ENCODE data around the gene ARHGAP28.
"Not testable (repeated sequence)": the region's sequence is repeated elsewhere in the genome, so short reads cannot be mapped to it uniquely, and the experiment has no call there.

The ARHGAP28 gene

DNA sequence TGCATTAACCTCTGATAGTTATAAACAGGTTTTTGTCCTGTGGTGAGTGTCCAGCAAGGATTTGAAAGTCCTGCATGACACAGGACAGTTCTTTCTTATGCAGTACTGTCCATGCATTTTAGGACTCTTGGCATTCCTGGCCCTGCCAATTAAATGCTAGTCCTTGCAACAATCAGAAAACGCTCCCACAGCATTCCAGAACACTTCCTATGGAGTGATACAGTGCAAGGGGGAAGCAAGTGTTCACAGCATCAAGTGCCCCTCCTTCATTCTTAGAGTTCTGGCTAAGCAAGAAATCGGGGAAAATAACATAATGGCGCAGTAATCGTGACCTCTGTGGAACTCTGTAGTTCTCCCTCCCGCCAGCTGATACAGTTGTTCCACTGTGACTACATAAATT is 62.9 kb downstream of the ARHGAP28 start:
- Histone ChIP-seq H3K27ac (ENCODE audit: low read length) (no peak overlapping the region), H3K27me3 (ENCODE audit: control insufficient read depth in 1 of 2, insufficient read depth in 2 of 2, low read length in 2 of 2) (no peaks in the 10 kb centered on the region), H3K9ac (ENCODE audit: low read length in 2 of 2) (no peak overlapping the region), H3K4me3 (ENCODE audit: low read length in 2 of 2) (no peak overlapping the region), H3K9me3 (ENCODE audit: control insufficient read depth in 2 of 2, low read length in 2 of 2) (no peaks in the 10 kb centered on the region), H3K36me3 (ENCODE audit: control insufficient read depth in 2 of 2, insufficient read depth in 2 of 2, low read length in 2 of 2) (no peaks in the 10 kb centered on the region), H3K4me1 (ENCODE audit: control insufficient read depth, insufficient read depth, low read length) (peaks cover 2% of the 10 kb centered on the region)

DNA sequence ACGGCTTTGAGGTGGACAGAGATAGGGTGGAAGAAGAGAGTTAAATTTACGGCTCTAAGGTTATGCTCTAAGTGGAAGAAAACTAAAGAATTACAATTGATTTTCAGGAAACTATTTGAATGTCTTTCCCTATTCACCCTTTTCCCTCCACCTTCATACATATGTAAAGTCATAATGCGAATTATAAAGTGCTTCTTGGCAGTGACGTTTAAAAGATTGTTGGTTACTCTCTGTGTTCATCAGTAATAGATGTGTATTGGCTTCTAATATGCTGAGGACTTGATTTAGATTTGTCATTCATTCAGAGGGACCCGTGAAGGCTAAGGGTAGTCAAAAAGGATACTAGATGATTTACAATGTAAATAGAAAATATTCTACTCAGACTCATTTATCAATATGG is 63.9 kb downstream of the ARHGAP28 start:
- peaks cover 2% of the 10 kb centered on the region for H3K4me1 ChIP-seq (ENCODE audit: control insufficient read depth, insufficient read depth, low read length)
- no peaks in the 10 kb centered on the region for H3K36me3 ChIP-seq (ENCODE audit: control insufficient read depth in 2 of 2, insufficient read depth in 2 of 2, low read length in 2 of 2)
- H3K27me3 ChIP-seq (ENCODE audit: control insufficient read depth in 1 of 2, insufficient read depth in 2 of 2, low read length in 2 of 2), result no peaks in the 10 kb centered on the region
- H3K27ac ChIP-seq (ENCODE audit: low read length), result no peak overlapping the region
- no peak overlapping the region for H3K9ac ChIP-seq (ENCODE audit: low read length in 2 of 2)
- H3K4me3 ChIP-seq (ENCODE audit: low read length in 2 of 2), result no peak overlapping the region
- H3K9me3 ChIP-seq (ENCODE audit: control insufficient read depth in 2 of 2, low read length in 2 of 2), result no peaks in the 10 kb centered on the region

GRCh38 chr18:6793986-6794385 is 64.5 kb downstream of the ARHGAP28 start:
- Histone ChIP-seq H3K4me3 (ENCODE audit: low read length in 2 of 2) (no peak overlapping the region), H3K4me1 (ENCODE audit: control insufficient read depth, insufficient read depth, low read length) (peaks cover 2% of the 10 kb centered on the region), H3K36me3 (ENCODE audit: control insufficient read depth in 2 of 2, insufficient read depth in 2 of 2, low read length in 2 of 2) (no peaks in the 10 kb centered on the region), H3K9me3 (ENCODE audit: control insufficient read depth in 2 of 2, low read length in 2 of 2) (no peaks in the 10 kb centered on the region), H3K27me3 (ENCODE audit: control insufficient read depth in 1 of 2, insufficient read depth in 2 of 2, low read length in 2 of 2) (no peaks in the 10 kb centered on the region), H3K27ac (ENCODE audit: low read length) (no peak overlapping the region), H3K9ac (ENCODE audit: low read length in 2 of 2) (no peak overlapping the region)

- no peaks in the 10 kb centered on the region for H3K27me3 ChIP-seq (ENCODE audit: control insufficient read depth in 1 of 2, insufficient read depth in 2 of 2, low read length in 2 of 2)
- H3K36me3 ChIP-seq (ENCODE audit: control insufficient read depth in 2 of 2, insufficient read depth in 2 of 2, low read length in 2 of 2), result no peaks in the 10 kb centered on the region
- no peaks in the 10 kb centered on the region for H3K9me3 ChIP-seq (ENCODE audit: control insufficient read depth in 2 of 2, low read length in 2 of 2)
- peaks cover 2% of the 10 kb centered on the region for H3K4me1 ChIP-seq (ENCODE audit: control insufficient read depth, insufficient read depth, low read length)
- H3K9ac ChIP-seq (ENCODE audit: low read length in 2 of 2), result peak overlapping the region in 1 of 2 donors; percentile 3
- no peak overlapping the region for H3K4me3 ChIP-seq (ENCODE audit: low read length in 2 of 2)
- no peak overlapping the region for H3K27ac ChIP-seq (ENCODE audit: low read length)
Observed at GRCh38 chr18:6795307-6795706, 65.8 kb downstream of the ARHGAP28 start.

- no peak overlapping the region for H3K27ac ChIP-seq (ENCODE audit: low read length)
- peaks cover 2% of the 10 kb centered on the region for H3K4me1 ChIP-seq (ENCODE audit: control insufficient read depth, insufficient read depth, low read length)
- no peak overlapping the region for H3K4me3 ChIP-seq (ENCODE audit: low read length in 2 of 2)
- H3K36me3 ChIP-seq (ENCODE audit: control insufficient read depth in 2 of 2, insufficient read depth in 2 of 2, low read length in 2 of 2), result no peaks in the 10 kb centered on the region
- no peaks in the 10 kb centered on the region for H3K9me3 ChIP-seq (ENCODE audit: control insufficient read depth in 2 of 2, low read length in 2 of 2)
- H3K9ac ChIP-seq (ENCODE audit: low read length in 2 of 2), result no peak overlapping the region
- no peaks in the 10 kb centered on the region for H3K27me3 ChIP-seq (ENCODE audit: control insufficient read depth in 1 of 2, insufficient read depth in 2 of 2, low read length in 2 of 2)
Observed at GRCh38 chr18:6796511-6796910, 67.0 kb downstream of the ARHGAP28 start.

DNA sequence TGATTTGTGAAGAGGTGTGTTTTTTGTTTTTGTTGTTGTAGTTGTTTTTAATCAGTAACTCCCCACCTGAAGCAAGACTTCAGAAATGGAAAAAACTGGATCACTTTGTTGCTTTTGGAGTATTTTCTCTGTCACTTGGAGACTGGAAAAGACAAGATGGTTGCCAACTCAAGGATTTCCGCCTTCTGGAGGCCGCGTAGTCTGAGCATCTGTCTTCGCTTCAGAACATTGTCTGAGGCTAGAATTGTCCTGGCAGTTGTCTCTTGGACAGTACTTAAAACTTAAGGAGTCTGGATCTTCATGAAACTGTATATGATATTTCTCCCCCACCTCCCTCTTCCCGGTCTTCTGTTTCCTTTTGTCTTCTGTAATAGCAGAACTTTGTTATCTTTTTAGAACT is 67.7 kb downstream of the ARHGAP28 start:
- no peaks in the 10 kb centered on the region for H3K9me3 ChIP-seq (ENCODE audit: control insufficient read depth in 2 of 2, low read length in 2 of 2)
- H3K4me1 ChIP-seq (ENCODE audit: control insufficient read depth, insufficient read depth, low read length), result peaks cover 2% of the 10 kb centered on the region
- no peaks in the 10 kb centered on the region for H3K36me3 ChIP-seq (ENCODE audit: control insufficient read depth in 2 of 2, insufficient read depth in 2 of 2, low read length in 2 of 2)
- no peak overlapping the region for H3K4me3 ChIP-seq (ENCODE audit: low read length in 2 of 2)
- no peaks in the 10 kb centered on the region for H3K27me3 ChIP-seq (ENCODE audit: control insufficient read depth in 1 of 2, insufficient read depth in 2 of 2, low read length in 2 of 2)
- no peak overlapping the region for H3K27ac ChIP-seq (ENCODE audit: low read length)
- H3K9ac ChIP-seq (ENCODE audit: low read length in 2 of 2), result no peak overlapping the region

DNA sequence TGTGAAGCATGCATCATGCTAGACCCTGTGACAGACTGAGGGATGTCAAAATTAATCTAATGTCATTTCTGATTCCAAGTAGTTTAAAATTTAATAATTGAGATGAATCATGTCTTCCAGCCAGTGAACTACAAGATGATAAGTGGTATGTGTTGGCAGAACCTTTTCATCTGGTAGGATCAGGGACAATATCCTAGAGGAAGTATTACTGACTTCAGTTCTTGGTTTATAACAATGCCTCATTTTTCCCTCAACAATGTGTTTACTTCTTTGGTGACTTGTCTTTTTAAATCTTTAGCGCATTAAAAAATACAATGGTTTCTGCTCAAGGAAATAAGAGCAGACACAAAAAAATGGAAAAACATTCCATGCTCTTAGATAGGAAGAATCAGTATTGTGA is 69.4 kb downstream of the ARHGAP28 start:
- H3K27me3 ChIP-seq (ENCODE audit: control insufficient read depth in 1 of 2, insufficient read depth in 2 of 2, low read length in 2 of 2), result no peaks in the 10 kb centered on the region

GRCh38 chr18:6800309-6800708 is 70.8 kb downstream of the ARHGAP28 start:
- not testable (repeated sequence) for H3K36me3 ChIP-seq (ENCODE audit: control insufficient read depth in 2 of 2, insufficient read depth in 2 of 2, low read length in 2 of 2); H3K9me3 ChIP-seq (ENCODE audit: control insufficient read depth in 2 of 2, low read length in 2 of 2); H3K4me1 ChIP-seq (ENCODE audit: control insufficient read depth, insufficient read depth, low read length); H3K27ac ChIP-seq (ENCODE audit: low read length); H3K9ac ChIP-seq (ENCODE audit: low read length in 2 of 2); H3K4me3 ChIP-seq (ENCODE audit: low read length in 2 of 2); H3K27me3 ChIP-seq (ENCODE audit: control insufficient read depth in 1 of 2, insufficient read depth in 2 of 2, low read length in 2 of 2)

More for the DNA sequence above, 69.4 kb downstream of the ARHGAP28 start:
- peaks cover 0 to 3% of the 10 kb centered on the region in 2 donors for H3K9me3 ChIP-seq (ENCODE audit: control insufficient read depth in 2 of 2, low read length in 2 of 2)
- no peak overlapping the region for H3K4me3 ChIP-seq (ENCODE audit: low read length in 2 of 2)
- H3K4me1 ChIP-seq (ENCODE audit: control insufficient read depth, insufficient read depth, low read length), result peaks cover 2% of the 10 kb centered on the region
- no peak overlapping the region for H3K27ac ChIP-seq (ENCODE audit: low read length)
- no peaks in the 10 kb centered on the region for H3K36me3 ChIP-seq (ENCODE audit: control insufficient read depth in 2 of 2, insufficient read depth in 2 of 2, low read length in 2 of 2)
- H3K9ac ChIP-seq (ENCODE audit: low read length in 2 of 2), result no peak overlapping the region

DNA sequence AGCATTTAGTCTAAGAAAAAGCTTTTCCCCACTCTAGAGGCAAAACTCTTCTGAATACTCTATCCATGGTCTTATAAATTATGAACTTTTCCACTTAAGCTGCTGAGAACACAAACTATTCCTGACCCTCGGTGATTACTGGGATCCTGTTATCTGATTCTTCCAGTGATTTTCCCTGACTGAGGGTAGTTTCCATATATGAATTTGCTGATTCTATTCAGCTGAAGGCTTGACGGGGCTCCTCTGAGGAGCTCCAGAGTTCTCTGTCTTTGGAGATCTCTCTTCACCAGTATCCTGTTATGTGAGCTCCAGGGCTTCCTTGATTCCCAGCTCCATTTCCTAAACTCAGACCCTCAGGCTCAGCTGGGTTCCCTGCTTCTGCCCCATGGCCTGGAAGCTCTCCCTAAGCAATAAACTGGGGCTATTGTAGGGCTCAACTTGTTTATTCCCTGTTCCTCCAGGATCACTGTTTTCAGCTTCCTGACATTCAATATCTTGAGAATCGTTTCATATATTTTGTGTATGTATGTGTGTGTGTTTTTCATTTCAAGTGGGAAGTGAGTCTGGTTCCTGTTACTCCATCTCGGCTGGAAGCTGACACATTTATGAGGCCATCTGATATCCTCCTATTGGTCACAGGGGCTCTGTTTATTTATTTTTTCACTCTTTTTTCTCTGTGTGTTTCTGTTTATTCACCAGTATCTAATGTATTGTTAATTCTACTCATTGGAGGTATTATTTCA is 78.2 kb downstream of the ARHGAP28 start:
- H3K27me3 ChIP-seq (ENCODE audit: control insufficient read depth in 1 of 2, insufficient read depth in 2 of 2, low read length in 2 of 2), result no peaks in the 10 kb centered on the region
- no peak overlapping the region for H3K4me3 ChIP-seq (ENCODE audit: low read length in 2 of 2)
- no peak overlapping the region for H3K9ac ChIP-seq (ENCODE audit: low read length in 2 of 2)
- peaks cover 0 to 3% of the 10 kb centered on the region in 2 donors for H3K9me3 ChIP-seq (ENCODE audit: control insufficient read depth in 2 of 2, low read length in 2 of 2)
- H3K36me3 ChIP-seq (ENCODE audit: control insufficient read depth in 2 of 2, insufficient read depth in 2 of 2, low read length in 2 of 2), result no peaks in the 10 kb centered on the region
- H3K4me1 ChIP-seq (ENCODE audit: control insufficient read depth, insufficient read depth, low read length), result no peaks in the 10 kb centered on the region
- no peak overlapping the region for H3K27ac ChIP-seq (ENCODE audit: low read length)

- Histone ChIP-seq H3K27ac (ENCODE audit: low read length) (no peak overlapping the region), H3K4me1 (ENCODE audit: control insufficient read depth, insufficient read depth, low read length) (no peaks in the 10 kb centered on the region), H3K27me3 (ENCODE audit: control insufficient read depth in 1 of 2, insufficient read depth in 2 of 2, low read length in 2 of 2) (no peaks in the 10 kb centered on the region), H3K9ac (ENCODE audit: low read length in 2 of 2) (no peak overlapping the region), H3K9me3 (ENCODE audit: control insufficient read depth in 2 of 2, low read length in 2 of 2) (peaks cover 0 to 3% of the 10 kb centered on the region in 2 donors), H3K4me3 (ENCODE audit: low read length in 2 of 2) (no peak overlapping the region), H3K36me3 (ENCODE audit: control insufficient read depth in 2 of 2, insufficient read depth in 2 of 2, low read length in 2 of 2) (no peaks in the 10 kb centered on the region)
Observed at GRCh38 chr18:6810191-6810590, 80.7 kb downstream of the ARHGAP28 start.

GRCh38 chr18:6811816-6812215 is 82.3 kb downstream of the ARHGAP28 start:
- H3K27me3 ChIP-seq (ENCODE audit: control insufficient read depth in 1 of 2, insufficient read depth in 2 of 2, low read length in 2 of 2), result no peaks in the 10 kb centered on the region

More at GRCh38 chr18:6811816-6812215, 82.3 kb downstream of the ARHGAP28 start:
- no peak overlapping the region for H3K9ac ChIP-seq (ENCODE audit: low read length in 2 of 2)
- no peaks in the 10 kb centered on the region for H3K4me1 ChIP-seq (ENCODE audit: control insufficient read depth, insufficient read depth, low read length)
- no peak overlapping the region for H3K4me3 ChIP-seq (ENCODE audit: low read length in 2 of 2)
- H3K27ac ChIP-seq (ENCODE audit: low read length), result no peak overlapping the region
- peaks cover 0 to 3% of the 10 kb centered on the region in 2 donors for H3K9me3 ChIP-seq (ENCODE audit: control insufficient read depth in 2 of 2, low read length in 2 of 2)
- no peaks in the 10 kb centered on the region for H3K36me3 ChIP-seq (ENCODE audit: control insufficient read depth in 2 of 2, insufficient read depth in 2 of 2, low read length in 2 of 2)

Measured in stomach smooth muscle (tissue), 2 donors.